GM18870 (cell line): ENCODE results near the gene ARHGAP24.
"Not testable (repeated sequence)": the region's sequence is repeated elsewhere in the genome, so short reads cannot be mapped to it uniquely, and the experiment has no call there.

ENCODE experiments used
- ATAC-seq: cut with Tn5 transposase; IDR thresholded peaks from one replicate; pipeline ENCODE4 v1.9.1; 2021; ENCODE audit warnings: moderate library complexity; ENCODE audit not compliant: unreplicated experiment

The ARHGAP24 gene

GRCh38 chr4:85642356-85643100 lies 167.6 kb downstream of the ARHGAP24 start:
- no peak for ATAC-seq

GRCh38 chr4:85644061-85644460 lies 169.1 kb downstream of the ARHGAP24 start:
- no peak for ATAC-seq

GRCh38 chr4:85650908-85651307 lies 176.0 kb downstream of the ARHGAP24 start:
- no peak for ATAC-seq

GRCh38 chr4:85656759-85657505 lies 182.0 kb downstream of the ARHGAP24 start:
- no peak for ATAC-seq

DNA sequence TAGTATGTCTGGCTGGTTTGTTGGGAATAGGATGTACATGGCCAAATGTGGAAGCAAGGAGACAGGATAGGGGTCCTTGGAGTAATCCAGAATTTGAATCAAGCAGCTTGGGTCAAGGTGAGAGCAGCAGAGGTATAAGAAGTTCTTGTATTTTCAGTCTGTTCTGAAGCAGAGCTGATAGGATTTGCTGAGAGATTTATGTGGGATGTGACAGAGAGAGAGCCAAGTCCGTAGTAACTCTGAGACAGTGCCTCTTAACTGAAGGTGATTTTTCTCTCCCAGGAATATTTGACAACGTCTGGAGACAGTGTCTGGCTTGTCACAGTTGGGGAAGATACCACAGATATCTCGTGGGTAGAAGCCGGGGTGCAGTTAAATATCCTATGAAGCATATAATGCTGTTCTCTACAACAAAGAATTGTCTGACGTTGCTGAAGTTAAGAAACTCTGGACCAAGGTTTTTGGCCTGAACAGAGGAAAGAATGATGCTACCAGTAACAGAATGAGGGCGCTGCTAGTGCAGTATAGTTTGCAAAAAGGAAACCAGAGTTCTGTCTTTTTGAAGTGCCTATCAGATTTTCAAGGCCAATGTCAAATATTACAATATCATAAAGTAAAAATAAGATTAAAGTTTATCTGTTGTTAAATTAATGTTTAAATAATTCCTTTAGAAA lies 184.0 kb downstream of the ARHGAP24 start:
- ATAC-seq: no peak

GRCh38 chr4:85659610-85660218 lies 184.8 kb downstream of the ARHGAP24 start:
- ATAC-seq: no peak

DNA sequence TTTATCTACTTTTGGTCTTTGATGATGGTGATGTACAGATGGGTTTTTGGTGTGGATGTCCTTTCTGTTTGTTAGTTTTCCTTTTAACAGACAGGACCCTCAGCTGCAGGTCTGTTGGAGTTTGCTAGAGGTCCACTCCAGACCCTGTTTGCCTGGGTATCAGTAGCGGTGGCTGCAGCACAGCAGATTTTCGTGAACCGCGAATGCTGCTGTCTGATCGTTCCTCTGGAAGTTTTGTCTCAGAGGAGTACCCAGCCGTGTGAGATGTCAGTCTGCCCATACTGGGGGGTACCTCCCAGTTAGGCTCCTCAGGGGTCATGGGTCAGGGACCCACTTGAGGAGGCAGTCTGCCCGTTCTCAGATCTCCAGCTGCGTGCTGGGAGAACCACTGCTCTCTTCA lies 191.7 kb downstream of the ARHGAP24 start:
- ATAC-seq: not testable (repeated sequence)

- no peak for ATAC-seq
Observed at GRCh38 chr4:85669204-85669603, 194.3 kb downstream of the ARHGAP24 start.

GRCh38 chr4:85669992-85670548 lies 195.1 kb downstream of the ARHGAP24 start:
- no peak for ATAC-seq

GRCh38 chr4:85671120-85671519 lies 196.2 kb downstream of the ARHGAP24 start:
- ATAC-seq: no peak

DNA sequence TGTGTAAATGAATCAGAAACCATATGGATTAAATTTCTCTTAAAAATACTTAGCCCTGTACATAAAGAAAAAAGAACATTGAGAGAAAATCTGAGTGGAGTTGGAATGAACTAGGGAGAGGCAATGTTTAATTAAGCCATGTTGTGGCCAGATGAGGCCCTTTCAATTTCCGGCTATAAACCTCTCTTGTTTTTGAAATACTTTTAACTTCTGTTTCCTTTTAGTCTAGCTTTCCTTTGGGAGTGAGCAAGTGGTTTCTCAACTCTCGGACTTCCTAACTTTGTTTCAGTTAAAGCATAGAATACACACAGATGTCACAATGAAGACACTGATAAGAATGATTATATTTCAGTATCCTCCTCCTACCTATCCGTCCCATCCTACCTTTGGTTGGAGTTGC lies 197.2 kb downstream of the ARHGAP24 start:
- ATAC-seq: no peak

GRCh38 chr4:85672959-85673358 lies 198.0 kb downstream of the ARHGAP24 start:
- no peak for ATAC-seq

GRCh38 chr4:85673540-85673939 lies 198.6 kb downstream of the ARHGAP24 start:
- ATAC-seq: no peak

DNA sequence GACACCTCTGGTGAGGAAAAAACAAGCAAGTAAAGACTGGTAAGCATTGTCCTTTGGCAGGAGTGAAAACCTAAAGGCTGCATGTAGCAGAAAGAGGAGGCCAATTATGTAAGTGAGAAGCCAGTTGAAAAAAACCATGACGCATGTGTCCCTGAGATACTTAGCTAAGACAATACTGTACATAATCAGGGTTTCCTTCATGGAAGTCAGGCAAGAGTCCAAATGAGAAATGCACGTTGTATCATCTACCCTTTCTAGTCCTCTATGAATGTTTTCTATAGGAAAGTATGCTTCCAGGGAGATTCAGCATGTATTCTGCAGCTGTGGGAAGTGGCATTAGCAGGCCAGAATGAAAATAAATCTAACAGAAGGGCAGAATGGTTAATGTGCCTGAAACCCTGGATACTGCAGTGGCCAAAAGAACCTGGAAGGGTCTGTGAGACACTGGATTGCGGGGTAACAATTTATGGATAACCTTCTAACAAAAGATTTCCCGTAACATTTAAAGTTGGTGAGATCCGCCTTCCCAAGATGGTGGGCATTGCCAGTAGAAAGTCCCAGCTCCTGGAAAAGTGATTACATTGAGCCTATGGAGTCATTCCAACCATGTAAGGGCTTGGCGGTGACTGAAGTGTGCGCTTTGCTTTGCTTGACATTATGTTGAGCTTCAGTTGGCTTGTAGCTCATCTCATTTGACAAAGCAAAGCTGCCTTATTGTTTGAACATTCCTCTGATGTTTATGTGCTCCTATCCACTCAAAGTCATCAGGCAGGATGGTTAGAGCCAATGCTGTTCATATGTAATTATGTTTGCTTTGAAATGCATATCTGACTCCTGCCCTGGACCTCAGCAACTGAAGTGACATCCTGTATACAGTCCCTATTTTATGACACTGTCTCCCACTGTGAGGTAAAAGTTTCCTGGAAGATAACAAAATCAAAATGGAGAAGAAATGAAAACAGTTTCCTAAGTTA lies 200.4 kb downstream of the ARHGAP24 start:
- no peak for ATAC-seq

DNA sequence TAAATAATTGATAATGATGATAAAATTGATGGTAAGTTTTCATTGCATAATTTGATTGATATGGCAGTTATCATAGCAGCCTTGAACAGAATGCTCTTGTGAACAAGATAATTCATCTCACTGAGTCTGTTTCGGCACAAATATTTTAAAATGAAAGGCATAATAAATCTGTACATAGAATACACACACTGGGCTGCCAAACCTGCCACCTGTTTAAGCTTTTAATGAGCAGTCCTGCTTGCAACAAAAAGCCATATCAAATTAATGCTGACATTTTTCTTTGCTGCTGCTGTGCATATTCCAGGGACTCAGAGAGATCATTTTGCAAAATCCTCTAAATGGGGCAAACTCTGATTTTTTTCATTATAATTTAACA lies 201.1 kb downstream of the ARHGAP24 start:
- ATAC-seq: no peak

DNA sequence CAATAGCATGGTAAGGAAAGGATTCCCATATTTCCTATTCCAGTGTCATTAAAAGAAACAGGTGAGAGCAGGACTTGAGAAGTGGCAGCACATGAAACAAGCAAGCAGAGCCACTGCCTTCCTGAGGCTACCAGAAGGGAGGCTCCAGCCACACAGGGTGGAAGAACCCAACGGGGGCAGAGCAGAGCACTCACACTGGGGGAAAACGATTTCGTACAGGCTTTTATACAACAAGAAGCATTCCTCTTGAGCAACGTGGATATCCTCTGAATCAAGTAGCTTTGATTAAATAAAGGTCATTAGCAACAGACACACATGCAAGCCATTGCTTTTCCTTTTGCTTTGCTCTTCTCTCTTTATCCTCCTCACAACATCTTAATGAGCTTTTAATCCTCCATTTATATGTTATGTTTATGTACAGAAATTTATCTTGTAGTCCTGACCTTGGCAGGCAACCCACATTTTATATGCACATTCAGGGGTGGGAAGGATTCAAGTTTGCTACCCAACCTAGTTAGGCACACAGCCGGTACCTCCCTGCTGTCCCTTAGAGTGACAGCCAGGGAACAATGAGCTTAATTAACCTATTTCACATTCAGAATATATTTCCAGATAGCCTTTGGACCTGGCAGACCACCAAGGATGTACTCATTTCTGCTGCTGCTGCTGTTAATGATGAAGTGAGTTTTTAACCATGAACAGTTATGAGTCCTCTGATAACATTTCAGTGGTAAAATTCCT lies 202.1 kb downstream of the ARHGAP24 start:
- ATAC-seq: no peak

- ATAC-seq: no peak
Observed at GRCh38 chr4:85681221-85681657, 206.3 kb downstream of the ARHGAP24 start.

DNA sequence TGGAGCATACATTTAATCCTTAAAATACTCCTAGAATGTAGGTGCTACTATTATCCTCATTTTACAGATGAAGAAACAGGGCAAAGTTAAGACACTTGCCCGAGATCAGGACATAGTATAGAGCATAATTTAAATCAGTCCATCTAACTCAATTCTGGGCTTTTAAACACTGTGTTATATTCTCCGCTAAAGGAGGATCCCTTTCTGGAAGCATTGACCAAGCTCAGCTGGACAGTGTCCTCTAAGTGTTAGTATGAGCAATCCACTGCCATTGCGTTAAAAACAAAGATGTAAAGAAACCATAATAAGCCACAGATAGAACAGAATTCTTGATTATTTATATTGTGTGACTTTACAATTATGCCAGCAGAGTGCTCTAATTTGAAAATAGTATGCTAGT lies 207.0 kb downstream of the ARHGAP24 start:
- no peak for ATAC-seq

- no peak for ATAC-seq
Observed at GRCh38 chr4:85682391-85682790, 207.4 kb downstream of the ARHGAP24 start.
